ENCODE results near the gene PCDH1. TPM values are rescaled to one million over a fixed set of nuclear protein-coding genes. Genes with fewer than 3 reads are reported as not detected.
"Not testable (repeated sequence)": the region's sequence is repeated elsewhere in the genome, so short reads cannot be mapped to it uniquely, and the experiment has no call there.

The PCDH1 gene
- total RNA-seq, 1 donor from 2014 or later = 27.0 TPM

DNA sequence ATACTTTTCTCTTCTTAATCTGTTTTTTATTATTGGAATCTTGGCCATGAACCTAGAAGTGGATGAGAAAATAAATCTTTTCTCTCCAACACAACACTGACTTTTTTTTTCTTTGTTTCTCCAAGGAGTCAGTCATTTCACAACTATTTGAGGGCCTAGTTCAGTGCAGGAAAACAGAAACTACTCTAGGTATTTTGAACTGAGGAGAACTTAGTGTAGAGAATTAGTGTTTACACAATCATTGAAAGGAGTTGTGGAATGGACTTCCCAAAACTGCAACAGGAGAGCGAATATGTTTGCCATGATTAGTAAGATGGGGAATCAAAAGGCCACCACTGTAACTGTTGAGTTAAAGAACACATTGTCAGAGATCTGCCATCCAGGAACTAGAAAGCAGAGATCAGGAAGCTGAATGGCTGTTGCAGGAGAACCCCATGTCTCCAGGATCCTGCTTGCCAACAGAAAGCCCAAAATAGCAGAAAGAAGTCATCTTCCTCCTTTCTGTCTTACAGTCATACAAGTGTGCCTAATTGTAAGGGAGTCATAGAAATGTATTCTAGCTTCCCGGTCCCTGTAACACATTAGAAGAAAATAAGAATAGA lies 20.3 kb upstream of the PCDH1 start:
- DNase-seq = no peak

- DNase-seq = no peak
Measured at GRCh38 chr5:141897425-141897824, 19.2 kb upstream of the PCDH1 start.

GRCh38 chr5:141890429-141890828 lies 12.2 kb upstream of the PCDH1 start:
- not testable (repeated sequence) for DNase-seq

DNA sequence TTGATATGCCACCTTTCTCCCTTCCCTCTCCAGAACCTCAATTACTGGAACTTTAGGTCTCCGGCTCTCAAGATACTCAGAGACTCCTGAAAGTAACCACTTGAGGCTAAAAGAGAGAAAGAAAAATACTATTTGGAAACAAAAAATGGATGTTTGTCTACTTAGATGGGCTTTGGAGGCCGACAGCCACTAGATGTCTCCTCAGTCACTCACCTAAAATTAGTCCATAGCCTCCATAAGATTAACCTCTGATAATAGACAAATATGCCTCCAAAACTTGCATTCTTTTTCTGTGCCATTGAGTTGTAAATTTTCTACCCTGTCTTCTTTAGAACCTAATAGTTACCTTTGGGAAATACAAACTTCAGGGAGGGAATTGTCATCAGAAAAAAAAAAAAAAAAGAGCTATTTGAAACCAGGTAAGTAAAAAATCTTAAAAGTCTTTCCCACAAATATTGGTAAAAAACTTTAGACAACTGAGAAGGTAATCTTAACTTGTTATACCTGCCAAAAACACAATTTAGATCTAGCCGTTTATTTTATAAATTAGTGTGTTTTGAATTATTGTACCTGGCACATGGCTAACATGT lies 11.2 kb upstream of the PCDH1 start:
- no peak for DNase-seq

- no peak for DNase-seq
Measured at GRCh38 chr5:141883892-141884318, 5.7 kb upstream of the PCDH1 start.

DNA sequence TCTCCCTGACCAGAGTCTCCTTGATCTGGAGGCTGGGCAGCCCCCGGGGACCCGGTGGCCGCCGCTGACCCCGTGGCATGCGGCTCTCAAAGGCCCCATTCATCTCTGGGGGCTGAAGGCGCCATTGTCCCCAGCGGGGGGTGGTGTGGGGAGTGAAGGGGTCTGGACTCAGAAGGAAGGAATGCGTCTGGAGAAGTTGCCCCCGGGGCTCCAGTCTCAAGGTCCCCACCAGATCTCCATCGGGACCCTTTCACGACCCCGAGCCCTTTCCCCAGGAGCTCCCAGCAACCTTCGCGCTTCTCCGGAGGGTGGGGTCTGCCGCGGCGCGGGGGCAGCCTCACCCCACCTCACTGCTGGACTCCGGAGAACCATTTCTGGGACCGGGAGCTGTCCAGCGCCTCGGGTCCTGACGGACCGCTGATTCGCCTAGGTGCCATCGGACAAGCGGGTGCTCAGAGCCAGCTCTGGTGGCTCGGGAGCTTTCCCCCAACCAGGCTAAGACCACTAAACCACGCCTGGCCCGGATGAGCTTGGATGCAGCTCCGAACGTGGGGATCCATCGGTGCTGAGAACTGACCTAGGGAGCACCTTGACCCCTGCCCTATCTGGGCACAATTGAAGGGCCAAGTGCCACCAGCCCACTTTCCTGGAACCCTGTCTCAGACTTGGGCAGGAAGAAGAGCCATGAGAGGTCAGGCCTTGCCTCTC lies 5.1 kb upstream of the PCDH1 start:
- DNase-seq = peak; percentile 43

DNA sequence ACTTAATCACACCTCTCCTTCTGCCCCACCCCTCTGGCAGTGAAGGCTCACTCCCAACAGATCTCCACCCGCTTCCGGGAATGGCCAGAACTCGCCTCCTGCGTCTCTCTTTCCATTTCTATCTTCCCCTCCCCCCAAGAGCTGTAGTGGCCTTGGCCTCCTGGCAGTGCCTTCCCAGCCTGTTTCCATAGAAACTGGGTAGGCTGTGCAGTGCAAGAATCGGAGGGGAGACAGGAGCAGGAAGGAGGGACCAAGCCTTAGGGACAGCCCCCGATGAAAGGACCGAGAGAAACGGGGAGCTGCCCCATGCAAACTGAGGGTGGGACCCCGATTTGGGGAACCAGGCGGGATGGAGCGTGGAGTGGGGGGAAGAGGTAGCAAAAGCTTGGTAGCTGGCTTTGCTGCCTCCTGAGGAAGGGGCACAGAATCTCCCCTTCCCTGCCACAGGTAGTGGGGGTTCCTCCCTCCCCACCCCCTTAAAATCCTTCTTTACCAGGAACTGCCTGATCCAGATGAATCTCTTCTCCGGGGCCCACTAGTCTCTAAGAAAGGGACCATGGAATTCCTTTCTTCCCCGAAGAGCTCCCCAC lies 4.5 kb upstream of the PCDH1 start:
- peak; percentile 75 for DNase-seq

- no peak for DNase-seq
Measured at GRCh38 chr5:141881886-141882285, 3.7 kb upstream of the PCDH1 start.

DNA sequence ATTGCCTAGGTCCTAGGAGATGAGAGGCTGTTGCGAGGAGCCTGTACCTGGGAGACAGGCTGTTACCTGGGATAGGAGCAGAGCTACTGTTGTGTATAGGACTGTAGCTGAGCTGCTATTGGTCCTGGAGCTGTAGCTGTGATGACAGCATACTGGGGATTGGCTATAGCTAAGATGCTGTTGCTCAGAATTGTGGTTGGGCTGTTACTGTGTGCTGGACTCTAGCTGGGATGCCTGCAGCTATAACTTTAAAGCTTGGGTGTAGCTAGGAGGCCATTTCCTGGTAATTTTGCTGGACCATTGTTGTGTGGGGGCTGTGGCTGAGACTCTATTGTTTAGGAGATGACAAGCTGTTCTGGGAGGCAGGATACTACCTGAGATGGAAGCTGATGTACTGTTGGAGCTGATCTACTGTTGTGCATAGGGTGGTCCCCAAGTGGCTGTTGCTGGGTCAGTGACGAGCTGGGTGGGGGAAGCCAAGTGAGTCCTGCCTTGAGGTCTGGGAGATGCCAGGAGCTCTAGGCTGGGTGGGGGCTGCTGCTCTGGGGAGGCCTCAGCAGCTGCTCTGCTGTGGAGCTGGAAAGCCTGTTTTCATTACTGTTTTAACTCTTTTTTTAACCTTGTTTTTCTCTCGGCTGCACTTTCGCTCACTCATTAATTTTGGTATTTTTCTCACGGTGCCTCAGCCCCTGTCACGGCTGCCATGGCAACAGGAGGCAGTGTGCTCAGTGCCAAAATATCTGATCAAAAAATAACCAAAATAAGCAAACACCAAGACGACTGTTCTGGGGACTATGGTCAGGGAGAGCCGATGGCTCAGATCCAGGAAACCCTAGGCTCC lies 3.0 kb upstream of the PCDH1 start:
- no peak for DNase-seq

- DNase-seq = peak; percentile 64
Measured at GRCh38 chr5:141879941-141880738, 1.9 kb upstream of the PCDH1 start.

GRCh38 chr5:141879426-141879759 lies 1.2 kb upstream of the PCDH1 start:
- DNase-seq = no peak

GRCh38 chr5:141878711-141879425 lies 658 bp upstream of the PCDH1 start:
- peak; percentile 92 for DNase-seq

DNA sequence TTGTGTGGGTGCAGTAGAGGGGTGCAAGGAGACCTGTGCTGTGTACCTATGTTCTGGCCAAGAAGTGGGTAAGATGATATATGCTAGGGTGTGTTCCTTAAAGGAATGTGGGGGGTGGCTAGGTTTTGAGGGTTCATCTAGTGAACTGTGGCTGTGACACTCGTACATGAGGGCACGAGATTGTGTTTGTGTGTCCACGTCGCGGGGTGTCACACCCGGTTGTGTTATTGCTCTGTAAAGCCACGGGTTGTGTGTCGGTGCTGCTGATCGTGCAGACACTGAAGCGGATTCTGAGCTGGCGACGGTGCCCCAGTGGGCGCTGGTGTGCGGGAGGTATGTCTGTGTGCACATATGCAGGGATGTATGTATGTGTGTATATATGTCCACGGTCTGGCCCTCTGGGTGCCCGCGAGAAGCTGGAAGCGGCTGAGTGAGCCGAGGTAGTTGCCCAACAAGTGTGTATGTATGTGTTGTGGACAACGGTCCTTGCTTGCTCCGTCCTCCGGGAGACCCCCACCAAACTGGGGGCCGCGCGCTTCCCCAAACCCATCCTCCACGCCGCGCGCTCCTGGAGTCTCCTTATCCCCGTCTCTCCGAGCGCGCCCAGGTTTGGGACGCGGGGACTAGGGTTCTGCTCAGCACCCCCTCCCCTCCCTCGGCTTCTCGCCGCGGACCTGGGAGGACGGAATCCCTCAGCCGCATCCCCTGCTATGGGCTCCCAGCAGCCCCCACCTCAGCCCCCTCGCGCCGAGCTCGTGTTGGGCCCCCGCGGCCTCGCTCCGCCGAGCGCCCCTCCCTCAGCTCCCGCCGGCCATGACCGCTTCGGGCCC lies 639 bp downstream of the PCDH1 start:
- DNase-seq = no peak

DNA sequence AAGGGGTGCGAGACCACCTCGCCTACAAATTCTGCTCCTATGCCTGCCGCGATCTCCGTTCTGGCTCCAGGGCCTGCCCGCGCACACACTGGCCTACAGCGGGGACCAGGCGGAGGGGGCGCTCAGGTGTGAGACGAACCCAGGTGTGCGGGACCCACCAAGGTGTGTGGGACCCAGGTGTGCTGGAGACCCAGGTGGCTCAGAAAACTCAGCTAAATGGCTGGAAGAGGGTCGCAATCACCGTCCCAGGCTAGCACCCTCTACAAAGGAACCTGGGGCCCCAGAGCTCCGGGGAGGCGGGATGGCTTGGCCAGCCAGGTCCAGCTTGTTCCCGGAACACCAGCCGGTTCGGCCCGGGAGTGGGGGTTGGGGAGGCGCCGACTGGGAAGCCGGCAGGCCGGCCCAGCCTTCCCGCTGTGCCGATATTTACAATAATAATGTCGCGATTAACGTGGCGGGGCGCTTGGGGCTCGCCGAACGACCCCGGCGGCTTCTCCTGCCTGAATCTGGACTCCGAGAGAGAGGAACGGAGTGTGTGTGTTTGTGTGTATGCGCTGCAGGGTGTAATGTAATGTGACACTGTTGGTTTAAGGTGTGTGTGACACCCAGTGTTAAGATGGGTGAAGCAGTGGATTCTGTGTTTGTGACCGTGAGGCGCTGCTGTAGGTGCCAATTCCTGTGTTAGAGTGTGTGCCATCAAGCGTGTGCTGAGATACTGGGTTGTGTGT lies 1.4 kb downstream of the PCDH1 start:
- DNase-seq = no peak

DNA sequence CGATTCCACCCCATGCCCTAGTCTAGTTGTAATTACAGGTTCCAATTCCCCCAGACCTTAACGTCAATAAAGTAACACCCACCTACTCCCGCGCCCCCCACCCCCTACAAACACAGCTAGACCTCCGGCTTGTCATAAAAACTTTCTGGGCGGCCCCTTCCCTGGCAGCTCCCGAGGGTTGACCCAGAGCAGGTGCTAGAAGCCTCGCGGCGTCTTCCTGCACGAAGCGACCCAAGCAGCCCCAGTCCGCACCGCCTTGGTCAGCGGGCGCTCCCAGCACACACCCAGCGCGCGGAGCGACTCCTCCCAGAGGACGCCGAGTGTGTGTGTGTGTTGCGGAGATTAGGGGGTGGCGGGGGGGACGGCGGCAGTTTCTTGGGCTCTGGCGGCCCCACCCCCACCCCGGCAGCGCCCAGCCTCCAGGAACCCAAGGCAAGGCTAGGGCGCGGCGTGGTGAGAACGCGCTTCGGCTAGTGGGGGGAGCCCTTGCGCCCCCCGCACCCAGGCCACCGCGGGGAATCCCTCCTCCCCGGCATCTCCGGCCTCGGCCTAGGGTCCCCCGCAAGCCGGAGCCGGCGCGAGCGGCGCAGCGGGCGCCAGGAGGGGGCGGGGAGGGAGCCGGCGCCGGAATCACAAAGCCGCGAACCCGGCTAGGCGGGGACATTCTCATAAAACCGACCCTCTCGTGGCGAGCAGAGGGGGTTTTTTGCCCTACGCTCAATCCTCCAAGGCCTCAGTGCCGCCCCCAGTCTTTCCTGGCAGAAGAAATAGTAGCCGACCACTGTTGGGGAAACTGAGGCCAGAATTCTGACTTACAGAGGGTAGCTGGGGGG lies 2.2 kb downstream of the PCDH1 start:
- peak; percentile 21 for DNase-seq

GRCh38 chr5:141875022-141875740 lies 3.0 kb downstream of the PCDH1 start:
- no peak for DNase-seq

- no peak for DNase-seq
Measured at GRCh38 chr5:141874262-141874964, 3.8 kb downstream of the PCDH1 start.
